HCT116 (cell line): ENCODE measurements around the gene AK3. TPM values are rescaled to one million over a fixed set of nuclear protein-coding genes. Genes with fewer than 3 reads are reported as not detected.

Experiments used
- ATAC-seq: fragments of 200-7000 bp; cut with Tn5 transposase; 2 replicates; pipeline ENCODE4 v1.9.1; 2020; ENCODE audit warnings: mild to moderate bottlenecking, moderate library complexity
- BruUV-seq: library from RNA; stranded (reverse); fragments of 400-500 nt; replicated peaks from 2 replicates; lab custom pipeline; 2021; lab: Mats Ljungman, UMichigan
- CTCF ChIA-PET: fragments of 300-600 bp; sonication (Branson Sonifier 250); formaldehyde crosslinking; loops from one replicate; lab custom pipeline; 2021; ENCODE audit warnings: antibody characterized with exemption; lab: Charles Lee
- POLR2A ChIA-PET: fragments of 300-600, 350-600 bp; sonication (Branson Sonifier 250); formaldehyde crosslinking; loops from one replicate; lab custom pipeline; 2021; ENCODE audit warnings: antibody characterized with exemption; lab: Charles Lee
- RAD21 ChIA-PET, 2 experiments: fragments of 300-600 bp; sonication (Branson Sonifier 250); formaldehyde crosslinking; loops; one replicate each; lab custom pipeline; 2023; ENCODE audit warnings: low total read pairs in 2 of 2; ENCODE audit not compliant: uncharacterized antibody in 2 of 2, unreplicated experiment in 2 of 2, low non-redundant PET in 1 of 2; lab: Charles Lee
- DNase-seq: peaks from one replicate; pipeline ENCODE4 v3.0.0-alpha.2; 2010; ENCODE audit warnings: low read depth, low spot score
- H2AFZ ChIP-seq: fragments of 200-600 bp; shearing (Covaris generic), sonication (generic); 2 replicates; pipeline ENCODE4 v1.6.1; 2017; ENCODE audit warnings: low read depth, mixed run types, mixed read lengths, antibody characterized with exemption, low read length; ENCODE audit not compliant: poor library complexity, severe bottlenecking
- H3K27ac ChIP-seq: 2 replicates; pipeline ENCODE4 v1.5.1; 2012; ENCODE audit warnings: low read depth, low read length
- H3K27me3 ChIP-seq: fragments of 200-600 bp; sonication (generic); 2 replicates; pipeline ENCODE4 v1.6.1; 2016; ENCODE audit warnings: mixed run types, low read length, mixed read lengths; ENCODE audit not compliant: insufficient read depth
- H3K36me3 ChIP-seq, 2 experiments: fragments of 200-500 bp in 1 of 2; fragments of 200-600 bp in 1 of 2; sonication (Bioruptor generic) in 1 of 2; sonication (generic) in 1 of 2; 2 replicates each; pipeline versions ENCODE4 v1.5.1 to v1.6.1; 2014 to 2016; ENCODE audit warnings: low read length in 2 of 2, inconsistent platforms in 1 of 2, mixed read lengths in 1 of 2, mixed run types in 1 of 2; ENCODE audit not compliant: insufficient read depth in 2 of 2, control insufficient read depth in 1 of 2
- H3K4me1 ChIP-seq, 2 experiments: fragments of 200-600 bp in 1 of 2; sonication (generic) in 1 of 2; 2 replicates each; pipeline versions ENCODE4 v1.5.1 to v1.6.1; 2012 to 2017; ENCODE audit warnings: low read length in 2 of 2, inconsistent platforms in 1 of 2, mild to moderate bottlenecking in 1 of 2, mixed read lengths in 1 of 2, mixed run types in 1 of 2, moderate library complexity in 1 of 2; ENCODE audit not compliant: insufficient read depth in 2 of 2, control insufficient read depth in 1 of 2
- H3K4me2 ChIP-seq: fragments of 200-600 bp; sonication (generic); 2 replicates; pipeline ENCODE4 v1.6.1; 2017; ENCODE audit warnings: mixed run types, low read length, mixed read lengths
- H3K4me3 ChIP-seq, 2 experiments: fragments of 200-600 bp in 1 of 2; sonication (generic) in 1 of 2; replicated peaks in 1 of 2; 2 replicates each; pipeline ENCODE4 v1.5.1; 2011 to 2016; ENCODE audit warnings: low read length in 2 of 2, control low read depth in 1 of 2, low read depth in 1 of 2, mild to moderate bottlenecking in 1 of 2, mixed read lengths in 1 of 2, mixed run types in 1 of 2
- H3K79me2 ChIP-seq: fragments of 200-600 bp; sonication (generic); 2 replicates; pipeline ENCODE4 v1.6.1; 2017; ENCODE audit warnings: mild to moderate bottlenecking, mixed run types, low read length, moderate library complexity, mixed read lengths; ENCODE audit not compliant: insufficient read depth
- H3K9ac ChIP-seq: fragments of 200-600 bp; sonication (generic); 2 replicates; pipeline ENCODE4 v1.6.1; 2016; ENCODE audit warnings: low read length, mixed read lengths
- H3K9me2 ChIP-seq: fragments of 200-600 bp; sonication (generic), shearing (Covaris generic); 2 replicates; pipeline ENCODE4 v1.6.1; 2017; ENCODE audit warnings: mixed run types, mild to moderate bottlenecking, moderate library complexity; ENCODE audit not compliant: insufficient read depth
- H3K9me3 ChIP-seq, 2 experiments: fragments of 200-500 bp in 1 of 2; fragments of 200-600 bp in 1 of 2; sonication (Bioruptor generic) in 1 of 2; sonication (generic) in 1 of 2; 2 replicates each; pipeline ENCODE4 v1.6.1; 2014 to 2017; ENCODE audit warnings: low read length in 2 of 2, mixed read lengths in 2 of 2, inconsistent platforms in 1 of 2, low read depth in 1 of 2, mild to moderate bottlenecking in 1 of 2, mixed run types in 1 of 2, moderate library complexity in 1 of 2; ENCODE audit not compliant: control insufficient read depth in 1 of 2, insufficient read depth in 1 of 2
- H4K20me1 ChIP-seq: fragments of 200-600 bp; sonication (generic), shearing (Covaris generic); 2 replicates; pipeline ENCODE4 v1.6.1; 2017; ENCODE audit warnings: mixed run types, mild to moderate bottlenecking, moderate library complexity; ENCODE audit not compliant: insufficient read depth
- CBX3 ChIP-seq: IDR thresholded peaks from 2 replicates; pipeline ENCODE4 v1.6.1; 2012; ENCODE audit warnings: low read depth
- EGR1 ChIP-seq: IDR thresholded peaks from 2 replicates; pipeline ENCODE4 v1.6.1; 2012; ENCODE audit warnings: low read depth
- ELF1 ChIP-seq: IDR thresholded peaks from 2 replicates; pipeline ENCODE4 v1.6.1; 2012; ENCODE audit warnings: low read depth, borderline replicate concordance
- EZH2 ChIP-seq: fragments of 200-600 bp; sonication (generic); IDR thresholded peaks from 2 replicates; pipeline ENCODE4 v1.6.1; 2017; ENCODE audit warnings: antibody characterized with exemption, mixed run types
- FOSL1 ChIP-seq: IDR thresholded peaks from 2 replicates; pipeline ENCODE4 v1.6.1; 2012; ENCODE audit warnings: low read depth
- JUND ChIP-seq: IDR thresholded peaks from 2 replicates; pipeline ENCODE4 v1.6.1; 2012
- POLR2A ChIP-seq: IDR thresholded peaks from 2 replicates; pipeline ENCODE4 v1.7.0; 2011; ENCODE audit warnings: borderline replicate concordance; ENCODE audit not compliant: insufficient read depth, insufficient read length; ENCODE audit errors: extremely low read depth
- POLR2AphosphoS5 ChIP-seq: IDR thresholded peaks from 2 replicates; pipeline ENCODE4 v1.6.1; 2011; ENCODE audit warnings: mild to moderate bottlenecking, low read depth, low read length, moderate library complexity
- SIN3A ChIP-seq: IDR thresholded peaks from 2 replicates; pipeline ENCODE4 v1.6.1; 2012; ENCODE audit warnings: low read depth
- SP1 ChIP-seq: IDR thresholded peaks from 2 replicates; pipeline ENCODE4 v1.6.1; 2012; ENCODE audit warnings: low read depth
- SRF ChIP-seq: IDR thresholded peaks from 2 replicates; pipeline ENCODE4 v1.6.1; 2012; ENCODE audit warnings: low read depth
- TCF7L2 ChIP-seq: IDR thresholded peaks from 2 replicates; pipeline ENCODE4 v1.7.0; 2011; ENCODE audit warnings: borderline replicate concordance, inconsistent platforms; ENCODE audit not compliant: insufficient read depth, insufficient read length; ENCODE audit errors: extremely low read depth
- YY1 ChIP-seq: IDR thresholded peaks from 2 replicates; pipeline ENCODE4 v1.6.1; 2011; ENCODE audit warnings: low read length, low read depth, moderate library complexity, mild to moderate bottlenecking; ENCODE audit not compliant: insufficient replicate concordance; ENCODE audit errors: extremely low read depth
- ZFX ChIP-seq: fragments of 450-650 bp; IDR thresholded peaks from 2 replicates; pipeline ENCODE4 v1.6.1; 2017
- ZNF274 ChIP-seq: fragments of 200-500 bp; sonication (Bioruptor generic); IDR thresholded peaks from 2 replicates; pipeline ENCODE4 v1.6.1; 2014; ENCODE audit warnings: mild to moderate bottlenecking, low read depth, low read length, inconsistent platforms
- intact Hi-C: fragments of 100-400 bp; cut with micrococcal nuclease; formaldehyde crosslinking; loops from 2 replicates; pipeline ENCODE4 v1.10.0; 2022
- total RNA-seq: library from RNA; stranded (reverse); gene quantifications from one replicate; pipeline ENCODE4 v1.2.1, GENCODE V29; 2021; ENCODE audit not compliant: unreplicated experiment

AK3 gene
- total RNA-seq, 1 experiment from 2014 or later, result 43.0 TPM

GRCh38 chr9:4714266-4715016, 26.6 kb downstream of the AK3 start:
- no TSS peak for BruUV-seq
- peaks cover 22 to 28% of the 10 kb centered on the region in 2 experiments; a peak in 3 of 4 replicates for H3K36me3 ChIP-seq
- TF ChIP-seq CBX3 (no peak), FOSL1 (no peak), SP1 (no peak), SIN3A (no peak), EGR1 (no peak), YY1 (no peak), TCF7L2 (no peak), SRF (no peak), EZH2 (no peak), ZFX (no peak), POLR2AphosphoS5 (no peak), POLR2A (no peak), ELF1 (no peak), JUND (no peak), ZNF274 (no peak)
- TF ChIP-seq, all 23 proteins: peak for 0
- H3K9ac ChIP-seq, result no peak overlapping the region
- H3K9me2 ChIP-seq, result no peaks in the 10 kb centered on the region
- ATAC-seq (no peak), DNase-seq (no peak)
- no peaks in the 10 kb centered on the region for H3K27me3 ChIP-seq
- no peaks in the 10 kb centered on the region for H4K20me1 ChIP-seq
- ChIA-PET POLR2A (no interaction called here), CTCF (no interaction called here), RAD21 (no interaction called here)
- intact Hi-C loops, result no loop called here
- no peak overlapping the region for H2AFZ ChIP-seq
- H3K9me3 ChIP-seq, result no peaks in the 10 kb centered on the region
- peaks cover 3% of the 10 kb centered on the region; the same call in 1 of the 2 replicates for H3K79me2 ChIP-seq
- no peak overlapping the region for H3K4me2 ChIP-seq
- H3K4me3 ChIP-seq, result no peak overlapping the region
- H3K27ac ChIP-seq, result no peak overlapping the region
- H3K4me1 ChIP-seq, result no peaks in the 10 kb centered on the region
